ENCODE results near the gene SIM2. TPM values are rescaled to one million over a fixed set of nuclear protein-coding genes. Genes with fewer than 3 reads are reported as not detected.

SIM2 gene
- total RNA-seq, 1 experiment from 2014 or later: not detected

- H3T11ph ChIP-seq (ENCODE audit: low read length): no peak overlapping the region
- H3K79me2 ChIP-seq (ENCODE audit: insufficient read depth, low read length): no peaks in the 10 kb centered on the region
- H3K27ac ChIP-seq (ENCODE audit: insufficient read length, low read depth, low read length): no peak overlapping the region
- no peak overlapping the region for H3K23ac ChIP-seq (ENCODE audit: insufficient read length, low read depth, low read length)
- H2AK5ac ChIP-seq (ENCODE audit: insufficient read length, low read length): no peak overlapping the region
- no peak overlapping the region for H3K9ac ChIP-seq (ENCODE audit: extremely low read depth, insufficient read length, low read length)
- H3K56ac ChIP-seq (ENCODE audit: insufficient read length, low read depth, low read length): no peak overlapping the region
- Mint-ChIP-seq H3K36me3 (ENCODE audit: insufficient read depth in 1 of 3, low read depth in 3 of 3) (no peaks in the 10 kb centered on the region), H3K27me3 (ENCODE audit: low read depth) (peaks cover 79% of the 10 kb centered on the region), H3K27ac (no peak overlapping the region), H3K9me3 (no peaks in the 10 kb centered on the region), H3K4me3 (no peak overlapping the region), H3K4me1 (peaks cover 12 to 20% of the 10 kb centered on the region in 2 experiments)
- no peak overlapping the region for H4K91ac ChIP-seq (ENCODE audit: insufficient read length, low read depth, low read length)
- WGBS (ENCODE audit: extremely low coverage, insufficient read length, low lambda C conversion rate): no CpG with 5 or more reads among the region's 2 CpGs
- H2BK20ac ChIP-seq (ENCODE audit: low read depth, low read length, poor library complexity, severe bottlenecking): no peak overlapping the region
- no peak overlapping the region for H3K4me2 ChIP-seq (ENCODE audit: insufficient read depth, insufficient read length, low read length)
- H3K9me3 ChIP-seq (ENCODE audit: control insufficient read depth, low read depth, low read length): no peaks in the 10 kb centered on the region
- no peak overlapping the region for H2BK120ac ChIP-seq (ENCODE audit: low read depth, low read length, poor library complexity, severe bottlenecking)
- H2BK15ac ChIP-seq (ENCODE audit: low read depth, low read length): no peak overlapping the region
- H3K14ac ChIP-seq (ENCODE audit: insufficient read depth, low read length): no peak overlapping the region
- DNase-seq: no peak
- no peak overlapping the region for H2AFZ ChIP-seq (ENCODE audit: low read length)
- H3K23me2 ChIP-seq (ENCODE audit: insufficient read length, low read depth, low read length, poor library complexity, severe bottlenecking): no peaks in the 10 kb centered on the region
- no peak overlapping the region for H3K18ac ChIP-seq (ENCODE audit: insufficient read length, low read depth, low read length)
- TF ChIP-seq, protein P1, sequence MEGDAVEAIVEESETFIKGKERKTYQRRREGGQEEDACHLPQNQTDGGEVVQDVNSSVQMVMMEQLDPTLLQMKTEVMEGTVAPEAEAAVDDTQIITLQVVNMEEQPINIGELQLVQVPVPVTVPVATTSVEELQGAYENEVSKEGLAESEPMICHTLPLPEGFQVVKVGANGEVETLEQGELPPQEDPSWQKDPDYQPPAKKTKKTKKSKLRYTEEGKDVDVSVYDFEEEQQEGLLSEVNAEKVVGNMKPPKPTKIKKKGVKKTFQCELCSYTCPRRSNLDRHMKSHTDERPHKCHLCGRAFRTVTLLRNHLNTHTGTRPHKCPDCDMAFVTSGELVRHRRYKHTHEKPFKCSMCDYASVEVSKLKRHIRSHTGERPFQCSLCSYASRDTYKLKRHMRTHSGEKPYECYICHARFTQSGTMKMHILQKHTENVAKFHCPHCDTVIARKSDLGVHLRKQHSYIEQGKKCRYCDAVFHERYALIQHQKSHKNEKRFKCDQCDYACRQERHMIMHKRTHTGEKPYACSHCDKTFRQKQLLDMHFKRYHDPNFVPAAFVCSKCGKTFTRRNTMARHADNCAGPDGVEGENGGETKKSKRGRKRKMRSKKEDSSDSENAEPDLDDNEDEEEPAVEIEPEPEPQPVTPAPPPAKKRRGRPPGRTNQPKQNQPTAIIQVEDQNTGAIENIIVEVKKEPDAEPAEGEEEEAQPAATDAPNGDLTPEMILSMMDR (conservative IDR thresholded peaks at IDR 0.05): no peak
- no peak overlapping the region for H3K4ac ChIP-seq (ENCODE audit: low read depth, low read length)
- H4K8ac ChIP-seq (replicated peaks; ENCODE audit: insufficient read length, low read depth, low read length): no peak overlapping the region
- no peaks in the 10 kb centered on the region for H4K20me1 ChIP-seq (ENCODE audit: control insufficient read depth, insufficient read depth, insufficient read length)
- no peak overlapping the region for H2BK5ac ChIP-seq (ENCODE audit: insufficient read length, low read length)
- no peaks in the 10 kb centered on the region for H3K79me1 ChIP-seq (ENCODE audit: insufficient read depth, low read depth, low read length, poor library complexity, severe bottlenecking)
- no peak overlapping the region for H4K5ac ChIP-seq (ENCODE audit: insufficient read length, low read depth, low read length)
- no peaks in the 10 kb centered on the region; the same call in 1 of the 2 replicates for H3K27me3 ChIP-seq (ENCODE audit: insufficient read depth, low read length)
- peaks cover 2% of the 10 kb centered on the region; the same call in 1 of the 2 replicates for H3K4me1 ChIP-seq (ENCODE audit: insufficient read depth, low read length)
- no peak overlapping the region for H2BK12ac ChIP-seq (ENCODE audit: insufficient read length, low read depth, low read length)
Observed at GRCh38 chr21:36716387-36716786, 17.5 kb downstream of the SIM2 start.

Measured in H9 (cell line).